ENCODE measurements around the gene NRG2.

DNA sequence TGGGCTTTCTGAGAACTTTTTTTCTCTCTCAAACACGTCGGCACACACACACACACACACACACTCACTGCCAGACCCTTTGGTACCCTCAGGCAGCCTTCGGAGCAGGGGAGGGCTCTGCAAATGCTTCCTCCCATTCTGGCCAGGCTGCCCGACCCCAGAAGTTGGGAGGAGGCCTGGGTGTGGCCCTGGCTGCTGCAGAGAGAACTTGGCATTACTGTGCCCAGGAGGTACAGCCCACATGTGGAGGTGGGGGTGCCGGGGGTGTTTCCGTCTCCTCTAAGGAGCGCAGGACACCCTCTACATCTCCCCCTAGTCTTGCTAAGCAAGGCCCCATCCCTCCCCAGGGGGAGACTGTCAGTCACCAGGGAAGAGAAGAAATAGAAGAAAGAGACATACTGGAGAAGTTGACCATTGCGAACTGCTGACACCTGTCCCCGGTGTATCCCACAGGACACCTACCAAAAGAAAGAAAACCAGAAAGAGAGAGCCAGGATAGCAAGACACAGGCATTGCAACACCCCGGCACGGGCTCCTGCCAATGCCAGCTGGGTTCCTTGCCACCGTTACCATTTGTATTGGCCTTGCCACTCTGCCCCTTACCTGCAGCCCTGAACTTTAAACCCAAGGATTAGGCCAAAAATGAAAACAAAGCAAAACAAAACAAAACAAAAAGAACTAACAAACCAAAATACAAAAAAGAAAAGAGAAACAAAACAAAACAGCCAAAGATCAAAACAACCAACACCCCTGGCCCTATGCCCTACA lies 178.2 kb downstream of the NRG2 start:
- no peak for TF ChIP-seq POLR2A (IDR thresholded peaks at IDR 0.05; ENCODE audit: extremely low read depth, insufficient read length)
- TF ChIP-seq, protein P1, sequence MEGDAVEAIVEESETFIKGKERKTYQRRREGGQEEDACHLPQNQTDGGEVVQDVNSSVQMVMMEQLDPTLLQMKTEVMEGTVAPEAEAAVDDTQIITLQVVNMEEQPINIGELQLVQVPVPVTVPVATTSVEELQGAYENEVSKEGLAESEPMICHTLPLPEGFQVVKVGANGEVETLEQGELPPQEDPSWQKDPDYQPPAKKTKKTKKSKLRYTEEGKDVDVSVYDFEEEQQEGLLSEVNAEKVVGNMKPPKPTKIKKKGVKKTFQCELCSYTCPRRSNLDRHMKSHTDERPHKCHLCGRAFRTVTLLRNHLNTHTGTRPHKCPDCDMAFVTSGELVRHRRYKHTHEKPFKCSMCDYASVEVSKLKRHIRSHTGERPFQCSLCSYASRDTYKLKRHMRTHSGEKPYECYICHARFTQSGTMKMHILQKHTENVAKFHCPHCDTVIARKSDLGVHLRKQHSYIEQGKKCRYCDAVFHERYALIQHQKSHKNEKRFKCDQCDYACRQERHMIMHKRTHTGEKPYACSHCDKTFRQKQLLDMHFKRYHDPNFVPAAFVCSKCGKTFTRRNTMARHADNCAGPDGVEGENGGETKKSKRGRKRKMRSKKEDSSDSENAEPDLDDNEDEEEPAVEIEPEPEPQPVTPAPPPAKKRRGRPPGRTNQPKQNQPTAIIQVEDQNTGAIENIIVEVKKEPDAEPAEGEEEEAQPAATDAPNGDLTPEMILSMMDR (IDR thresholded peaks at IDR 0.05; ENCODE audit: low read depth, low read length), result no peak

Measured in NB4 (cell line).